Endodermal cell (in vitro differentiated cells): Measurements from ENCODE around the gene AATF. TPM values are rescaled to one million over a fixed set of nuclear protein-coding genes. Genes with fewer than 3 reads are reported as not detected.

Source experiments
- DNase-seq: peaks from one replicate; pipeline ENCODE4 v3.0.0-alpha.2; 2017
- H3K27ac ChIP-seq: 2 replicates; pipeline ENCODE4 v1.5.1; 2013; ENCODE audit warnings: mild to moderate bottlenecking, low read depth, low read length, moderate library complexity
- H3K27me3 ChIP-seq: 2 replicates; pipeline ENCODE4 v1.6.1; 2013; ENCODE audit warnings: mild to moderate bottlenecking, low read length, moderate library complexity; ENCODE audit not compliant: insufficient read depth, control insufficient read depth, poor library complexity, severe bottlenecking
- H3K36me3 ChIP-seq: 2 replicates; pipeline ENCODE4 v1.7.0; 2013; ENCODE audit warnings: mild to moderate bottlenecking, low read length, moderate library complexity; ENCODE audit not compliant: control insufficient read depth, insufficient read depth
- H3K4me1 ChIP-seq: one replicate; pipeline ENCODE4 v1.7.0; 2013; ENCODE audit warnings: low read length; ENCODE audit not compliant: control insufficient read depth, insufficient read depth
- H3K4me3 ChIP-seq: 2 replicates; pipeline ENCODE4 v1.5.1; 2013; ENCODE audit warnings: mild to moderate bottlenecking, low read length, moderate library complexity
- H3K9ac ChIP-seq: 2 replicates; pipeline ENCODE4 v1.6.1; 2013; ENCODE audit warnings: mild to moderate bottlenecking, low read length, moderate library complexity; ENCODE audit not compliant: poor library complexity, severe bottlenecking; ENCODE audit errors: extremely low read depth
- H3K9me3 ChIP-seq: 2 replicates; pipeline ENCODE4 v1.6.1; 2013; ENCODE audit warnings: mild to moderate bottlenecking, low read length, moderate library complexity; ENCODE audit not compliant: control insufficient read depth
- H3K27ac Mint-ChIP-seq: 2 replicates; pipeline ENCODE4 v1.8.0; 2020; ENCODE audit warnings: mixed read lengths
- H3K27me3 Mint-ChIP-seq: 2 replicates; pipeline ENCODE4 v1.8.0; 2021; ENCODE audit warnings: mild to moderate bottlenecking, mixed read lengths; ENCODE audit not compliant: insufficient read depth
- H3K36me3 Mint-ChIP-seq: 2 replicates; pipeline ENCODE4 v1.8.0; 2020; ENCODE audit warnings: low read depth, mixed read lengths
- H3K4me1 Mint-ChIP-seq: 2 replicates; pipeline ENCODE4 v1.8.0; 2020; ENCODE audit warnings: mixed read lengths
- H3K4me3 Mint-ChIP-seq: 2 replicates; pipeline ENCODE4 v1.8.0; 2020; ENCODE audit warnings: mild to moderate bottlenecking, moderate library complexity, mixed read lengths
- H3K9me3 Mint-ChIP-seq: 2 replicates; pipeline ENCODE4 v1.8.0; 2020; ENCODE audit warnings: mild to moderate bottlenecking, mixed read lengths
- CTCF ChIP-seq: fragments of 200-600 bp; sonication (generic); conservative IDR thresholded peaks from 2 replicates; pipeline ENCODE4 v1.5.0; 2021; ENCODE audit warnings: antibody characterized with exemption, mild to moderate bottlenecking
- WGBS, 2 experiments: methylation state at CpG; one replicate each; pipeline versions ENCODE4 v1.1.5 to v1.1.7; 2013; ENCODE audit warnings: missing lambda C conversion rate in 2 of 2, mixed read lengths in 1 of 2; ENCODE audit not compliant: insufficient coverage in 1 of 2, insufficient read length in 1 of 2; 5-methylcytosine and 5-hydroxymethylcytosine counted together
- total RNA-seq, 2 donors: library from RNA; stranded (reverse); fragmentation: NEBNext Ultra II Directional in 1 of 2; extraction: Animal tissue kit (Norgen Biotek cat#: 25700) in 1 of 2; gene quantifications; 2 replicates in 1 of 2; 3 replicates in 1 of 2; pipeline ENCODE4 v1.2.1, GENCODE V29; 2021

Gene AATF
- total RNA-seq, 2 donors from 2014 or later: 90.7 TPM

GRCh38 chr17:37059493-37059892 is 110.7 kb downstream of the AATF start:
- no peaks in the 10 kb centered on the region for H3K4me1 ChIP-seq
- no peak overlapping the region for H3K9ac ChIP-seq
- no peaks in the 10 kb centered on the region for H3K9me3 ChIP-seq
- H3K4me1 Mint-ChIP-seq: peaks cover 11% of the 10 kb centered on the region
- no peak overlapping the region for H3K27ac Mint-ChIP-seq
- no peak overlapping the region for H3K4me3 Mint-ChIP-seq
- peaks cover 23% of the 10 kb centered on the region for H3K36me3 Mint-ChIP-seq
- TF ChIP-seq CTCF: no peak
- DNase-seq: peak; percentile 11
- no peak overlapping the region for H3K4me3 ChIP-seq
- H3K27me3 Mint-ChIP-seq: no peaks in the 10 kb centered on the region
- H3K36me3 ChIP-seq: peaks cover 19% of the 10 kb centered on the region
- no peaks in the 10 kb centered on the region for H3K27me3 ChIP-seq
- WGBS, 2 experiments: 94 to 97% methylated on average over 2 to 3 of the region's 3 CpGs
- no peak overlapping the region for H3K27ac ChIP-seq
- no peaks in the 10 kb centered on the region for H3K9me3 Mint-ChIP-seq

- peaks cover 21% of the 10 kb centered on the region for H3K36me3 Mint-ChIP-seq
- WGBS, 2 experiments: 90 to 94% methylated on average over 6 of the region's 6 CpGs
- H3K4me1 Mint-ChIP-seq: peaks cover 16% of the 10 kb centered on the region
- H3K9me3 ChIP-seq: no peaks in the 10 kb centered on the region
- H3K27ac ChIP-seq: no peak overlapping the region
- H3K36me3 ChIP-seq: peaks cover 15% of the 10 kb centered on the region
- no peak overlapping the region for H3K9ac ChIP-seq
- H3K27ac Mint-ChIP-seq: no peak overlapping the region
- no peaks in the 10 kb centered on the region for H3K27me3 Mint-ChIP-seq
- H3K4me3 Mint-ChIP-seq: no peak overlapping the region
- no peaks in the 10 kb centered on the region for H3K9me3 Mint-ChIP-seq
- peak; percentile 35 for DNase-seq
- no peaks in the 10 kb centered on the region for H3K4me1 ChIP-seq
- no peaks in the 10 kb centered on the region for H3K27me3 ChIP-seq
- no peak overlapping the region for H3K4me3 ChIP-seq
- TF ChIP-seq CTCF: no peak
Measured at GRCh38 chr17:37060094-37060493, 111.3 kb downstream of the AATF start.

DNA sequence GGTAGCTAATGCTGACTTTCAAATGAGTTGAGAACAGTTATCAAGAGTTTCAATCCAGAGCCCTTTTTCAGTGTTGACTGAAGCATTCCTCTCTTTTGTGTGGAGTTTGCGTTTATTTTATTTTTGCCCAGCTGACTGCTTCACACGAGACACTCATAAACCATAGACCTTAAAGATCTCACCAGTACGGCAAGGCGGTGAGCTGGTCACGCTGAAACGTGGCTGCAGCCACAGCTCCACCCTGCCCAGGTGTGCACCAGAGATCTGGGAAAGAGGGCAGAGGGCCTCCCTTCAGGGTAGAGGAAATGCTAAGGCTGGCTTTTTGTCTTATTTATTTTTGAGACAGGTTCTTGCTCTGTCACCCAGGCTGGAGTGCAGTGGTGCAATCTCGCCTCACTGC is 112.2 kb downstream of the AATF start:
- Mint-ChIP-seq H3K27ac (no peak overlapping the region), H3K36me3 (peaks cover 19% of the 10 kb centered on the region), H3K9me3 (no peaks in the 10 kb centered on the region), H3K27me3 (no peaks in the 10 kb centered on the region), H3K4me3 (no peak overlapping the region), H3K4me1 (peaks cover 24% of the 10 kb centered on the region)
- no peak for TF ChIP-seq CTCF
- peaks cover 15% of the 10 kb centered on the region for H3K36me3 ChIP-seq
- peak; percentile 31 for DNase-seq
- H3K27me3 ChIP-seq: no peaks in the 10 kb centered on the region
- H3K4me1 ChIP-seq: peaks cover 6% of the 10 kb centered on the region
- no peaks in the 10 kb centered on the region for H3K9me3 ChIP-seq
- no peak overlapping the region for H3K9ac ChIP-seq
- H3K4me3 ChIP-seq: no peak overlapping the region
- WGBS, 2 experiments: 92 to 95% methylated on average over 4 to 7 of the region's 7 CpGs
- H3K27ac ChIP-seq: no peak overlapping the region
